OCI-M2 (cell line): ENCODE data around the gene MBD3.

Source experiments
- DNase-seq: peaks from one replicate; lab custom pipeline; 2025; ENCODE audit not compliant: unreplicated experiment; lab: John Stamatoyannopoulos, UW

The MBD3 gene

DNA sequence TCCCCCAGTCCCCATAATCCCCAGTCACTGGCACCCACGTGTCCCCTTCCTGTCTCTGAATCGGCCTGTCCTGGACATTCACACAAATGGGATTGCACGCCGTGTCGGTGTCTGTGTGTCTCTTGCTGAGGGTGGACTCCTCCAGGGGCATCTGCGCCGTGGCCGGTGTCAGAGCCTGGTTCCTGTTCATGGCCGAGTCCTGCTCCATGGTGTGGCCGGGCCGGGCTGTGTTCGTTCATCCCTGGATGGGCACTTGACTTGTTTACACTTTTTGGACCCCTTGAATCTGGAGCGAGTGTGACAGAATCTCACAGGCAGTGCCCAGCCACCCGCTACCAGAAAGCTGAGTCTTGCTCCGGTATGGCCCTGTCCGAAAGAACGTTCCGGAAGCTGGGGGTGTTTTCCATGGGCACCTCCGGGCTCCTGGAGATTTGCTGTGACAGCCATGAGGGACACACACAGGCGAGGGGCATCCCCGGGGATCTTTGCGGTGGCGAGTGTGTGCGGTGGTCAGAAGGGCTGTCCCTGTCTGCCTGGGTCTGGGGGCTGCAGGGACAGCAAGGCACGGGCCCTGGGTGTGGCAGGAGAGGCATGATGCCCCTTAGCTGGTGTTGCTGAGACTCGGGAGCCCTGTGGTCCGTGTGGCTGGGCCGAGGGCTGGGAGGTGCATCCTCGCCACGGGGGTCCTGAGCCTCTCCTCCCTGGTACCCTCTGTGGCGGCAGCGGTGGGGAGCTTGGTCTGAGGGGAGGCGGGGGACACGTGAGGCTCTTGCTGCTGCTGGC lies 18.1 kb downstream of the MBD3 start:
- DNase-seq: no peak

DNA sequence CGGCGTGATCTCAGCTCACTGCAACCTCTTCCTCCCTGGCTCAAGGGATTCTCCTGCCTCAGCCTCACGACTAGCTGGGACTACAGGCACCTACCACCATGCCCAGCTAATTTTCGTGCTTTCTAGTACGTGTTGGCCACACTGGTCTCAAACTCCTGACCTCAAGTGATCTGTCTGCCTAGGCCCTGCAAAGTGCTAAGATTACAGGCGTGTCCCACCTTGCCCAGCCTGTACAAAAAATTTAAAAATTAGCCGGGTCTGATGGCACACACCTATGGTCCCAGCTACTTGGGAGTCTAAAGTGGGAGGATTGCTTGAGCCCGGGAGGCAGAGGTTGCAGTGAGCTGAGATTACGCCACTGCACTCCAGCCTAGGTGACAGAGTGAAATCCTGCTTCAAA lies 19.9 kb downstream of the MBD3 start:
- DNase-seq: no peak

DNA sequence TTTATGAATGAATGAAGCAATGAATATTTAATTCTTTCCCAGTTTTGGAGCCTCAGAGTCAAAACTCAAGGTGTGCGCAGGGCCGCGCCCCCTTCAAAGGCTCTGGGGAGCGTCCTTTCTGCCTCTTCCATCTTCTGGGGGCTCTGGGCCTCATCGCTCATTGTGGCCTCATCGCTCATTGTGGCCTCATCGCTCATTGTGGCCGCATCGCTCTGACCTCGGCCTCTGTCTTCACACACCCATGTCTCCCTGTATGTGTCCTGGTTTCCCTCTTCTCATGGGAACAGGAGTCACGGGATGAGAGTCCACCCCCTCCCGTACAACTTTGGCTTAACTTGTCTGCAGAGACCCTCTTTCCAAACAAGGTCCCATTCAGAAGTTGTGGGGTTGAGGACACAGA lies 21.3 kb downstream of the MBD3 start:
- no peak for DNase-seq

DNA sequence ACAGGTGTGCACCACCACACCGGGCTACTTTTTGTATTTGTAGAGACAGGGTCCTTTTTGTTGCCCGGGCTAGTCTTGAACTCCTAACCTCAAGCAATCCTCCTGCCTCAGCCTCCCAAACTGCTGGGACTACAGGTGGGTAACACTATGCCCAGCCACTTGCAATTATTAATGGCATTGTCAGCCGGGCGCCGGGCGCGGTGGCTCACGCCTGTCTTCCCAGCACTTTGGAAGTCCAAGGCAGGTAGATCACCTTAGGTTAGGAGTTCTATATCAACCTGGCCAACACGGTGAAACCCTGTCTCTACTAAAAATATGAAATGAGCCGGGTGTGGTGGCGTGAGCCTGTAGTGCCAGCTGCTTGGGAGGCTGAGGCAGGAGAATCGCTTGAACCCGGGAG lies 21.8 kb downstream of the MBD3 start:
- no peak for DNase-seq

DNA sequence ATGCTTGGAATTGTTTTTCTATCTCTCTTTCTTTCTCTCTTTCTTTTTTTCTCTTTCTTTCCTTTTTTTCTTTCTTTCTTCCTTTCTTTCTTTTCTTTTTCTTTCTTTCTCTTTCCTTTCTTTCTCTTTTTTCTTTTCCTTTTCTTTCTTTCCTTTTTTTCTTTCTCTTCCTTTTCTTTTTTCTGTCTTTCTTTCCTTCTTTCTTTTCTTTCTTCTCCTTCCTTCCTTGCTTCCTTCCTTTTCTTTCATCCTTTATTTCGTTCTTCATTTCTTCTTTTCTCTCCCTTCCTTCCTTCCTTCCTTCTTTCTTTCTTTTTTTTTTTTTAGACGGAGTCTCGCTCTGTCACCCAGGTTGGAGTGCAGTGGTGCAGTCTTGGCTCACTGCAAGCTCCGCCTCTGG lies 22.7 kb downstream of the MBD3 start:
- DNase-seq: no peak

DNA sequence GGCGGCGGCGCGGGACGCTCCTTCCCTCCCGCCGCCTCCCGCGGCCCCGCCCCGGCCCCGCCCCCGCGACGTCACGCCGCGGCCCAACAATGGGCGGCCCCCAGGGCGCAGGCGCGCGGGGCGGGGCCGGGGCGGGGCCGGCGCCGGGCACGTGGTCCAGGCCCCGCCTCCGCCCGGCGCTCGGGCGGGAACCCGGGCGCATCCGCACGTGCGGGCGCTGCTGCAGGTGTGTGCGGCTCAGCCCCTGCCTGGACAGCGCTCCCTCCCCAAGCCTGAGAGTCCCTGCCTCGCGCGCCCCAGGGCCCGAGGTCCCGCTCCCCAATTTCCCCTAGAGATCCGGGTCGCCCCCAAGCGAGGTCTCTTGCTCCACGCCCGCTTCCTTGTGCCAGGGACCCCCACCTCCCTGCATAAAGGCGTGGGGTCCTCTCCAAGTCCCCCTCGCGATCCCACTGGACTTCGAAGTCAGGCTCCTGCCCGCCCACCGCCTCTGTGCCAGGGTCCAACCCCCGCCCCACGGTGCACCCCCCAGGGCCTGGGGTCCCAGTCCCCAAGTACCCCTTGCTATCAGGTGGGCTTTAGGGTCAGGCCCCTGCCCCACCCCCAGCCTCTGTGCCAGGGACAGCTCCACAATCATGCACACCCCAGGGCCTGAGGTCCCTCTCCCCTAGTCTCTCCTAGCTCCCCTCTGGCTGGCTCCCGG lies 24.2 kb downstream of the MBD3 start, which contains the start of gene MEX3D:
Gene MEX3D (minus strand): TSS at position 6 of the 700 bp plus-strand sequence. CDS start 267 bp downstream, outside the sequence.
- no peak for DNase-seq

DNA sequence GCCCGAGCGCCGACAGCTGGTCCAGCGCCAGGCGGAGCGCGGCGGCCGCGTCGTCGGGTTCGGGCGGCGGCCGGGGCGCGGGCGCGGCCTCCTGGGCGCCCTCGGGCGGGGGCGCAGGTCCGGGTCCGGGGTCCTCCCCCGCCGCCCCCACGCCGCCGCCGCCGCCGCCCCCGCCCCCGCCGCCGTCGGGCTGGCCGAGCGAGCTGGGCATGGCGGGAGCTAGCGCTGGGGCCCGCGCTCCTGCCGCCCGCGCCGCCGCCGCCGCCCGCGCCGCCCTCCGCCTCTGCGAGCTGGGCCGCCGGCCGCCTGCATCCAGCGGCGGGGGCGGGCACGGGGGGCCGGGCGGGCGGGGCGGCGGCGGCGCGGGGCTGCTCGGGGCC lies 24.8 kb downstream of the MBD3 start:
- DNase-seq: no peak

DNA sequence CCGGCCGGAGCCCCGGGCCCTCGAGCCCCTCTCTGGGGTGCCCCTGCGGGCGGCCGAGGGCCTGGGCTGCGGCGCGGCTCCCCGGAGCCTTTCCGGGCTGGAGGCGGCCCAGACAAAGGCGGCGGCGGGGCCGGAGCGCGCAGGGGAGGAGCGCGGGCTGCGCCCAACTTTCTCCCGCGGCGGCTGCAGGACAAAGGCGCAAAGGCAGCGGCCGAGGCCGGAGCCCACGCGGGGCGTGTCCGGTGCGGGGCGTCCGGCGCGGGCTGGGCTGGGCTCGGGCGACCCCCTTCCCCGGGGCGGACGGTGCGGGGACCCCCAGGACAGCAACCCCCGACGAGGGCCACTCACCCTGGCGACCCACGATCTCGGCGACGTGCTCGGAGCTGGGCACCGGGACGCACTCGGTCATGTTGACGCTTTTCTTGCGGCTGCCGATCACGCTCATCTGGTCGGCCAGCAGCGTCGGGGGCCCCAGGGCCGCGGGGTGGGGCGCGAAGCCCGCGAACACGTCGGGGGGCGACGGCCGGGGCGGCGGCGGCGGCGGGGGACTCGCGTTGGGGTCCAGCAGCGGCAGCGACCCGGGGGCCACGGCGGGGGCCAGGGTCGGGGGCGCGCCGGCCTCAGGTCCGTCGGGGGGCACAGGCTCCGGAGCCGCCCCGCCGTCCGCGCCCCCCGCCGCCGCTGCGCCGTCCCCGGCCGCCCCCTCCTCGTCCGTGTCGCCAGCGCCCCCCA lies 25.4 kb downstream of the MBD3 start:
- DNase-seq: no peak

DNA sequence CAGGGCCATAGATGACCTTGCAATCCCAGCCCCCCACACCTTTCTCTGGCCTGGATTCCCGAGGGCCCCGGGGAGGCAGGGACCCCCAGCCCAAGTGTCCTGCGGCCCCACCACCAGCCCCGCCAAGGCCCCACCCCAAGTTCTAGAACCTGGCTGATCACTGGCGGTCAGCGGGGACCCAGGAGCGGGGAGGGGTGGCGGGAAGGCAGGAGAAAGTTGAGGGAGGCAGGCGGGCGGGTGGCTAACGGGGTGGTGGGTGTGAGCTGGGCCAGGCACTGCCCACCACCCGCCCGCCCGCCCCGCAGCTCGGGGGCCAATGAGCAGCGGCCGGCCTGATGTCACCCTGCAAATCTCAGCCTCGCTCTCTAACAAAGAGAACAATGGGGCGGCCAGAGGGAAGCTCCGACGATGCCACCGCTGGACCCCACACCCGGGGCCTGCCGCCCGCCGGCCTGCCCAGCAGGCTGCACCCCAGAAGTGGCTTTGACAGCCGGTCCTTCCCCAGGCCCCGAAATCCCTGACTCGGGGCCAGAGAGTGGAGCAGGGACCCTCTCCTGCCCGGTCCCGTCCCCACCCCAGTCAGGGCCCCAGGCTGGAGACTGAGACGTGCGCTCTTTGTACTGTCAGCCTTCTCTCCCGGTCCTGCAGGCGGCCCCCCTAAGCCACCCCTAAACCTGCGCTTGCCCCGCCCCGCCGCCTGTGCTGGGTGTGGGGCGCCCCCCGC lies 26.1 kb downstream of the MBD3 start:
- DNase-seq: no peak

DNA sequence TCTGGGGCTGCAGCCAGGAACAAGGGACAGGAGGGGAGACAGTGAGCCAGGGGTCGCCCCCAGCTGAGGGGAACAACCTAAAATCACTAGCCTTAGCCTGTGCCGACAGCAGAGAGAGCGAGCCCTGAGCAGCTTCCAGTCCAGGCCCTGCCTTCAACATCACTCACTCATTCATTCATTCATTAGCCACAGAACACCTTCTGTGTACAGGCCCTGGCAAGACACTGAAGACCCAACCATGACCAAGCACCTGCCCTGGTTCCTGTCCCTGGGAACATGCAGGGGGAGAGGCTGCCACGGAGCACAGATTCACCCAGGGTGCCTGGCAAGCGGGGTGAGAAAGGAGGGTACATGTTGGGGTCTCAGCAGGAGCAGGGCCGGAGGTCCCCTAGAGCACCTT lies 29.4 kb downstream of the MBD3 start:
- no peak for DNase-seq

DNA sequence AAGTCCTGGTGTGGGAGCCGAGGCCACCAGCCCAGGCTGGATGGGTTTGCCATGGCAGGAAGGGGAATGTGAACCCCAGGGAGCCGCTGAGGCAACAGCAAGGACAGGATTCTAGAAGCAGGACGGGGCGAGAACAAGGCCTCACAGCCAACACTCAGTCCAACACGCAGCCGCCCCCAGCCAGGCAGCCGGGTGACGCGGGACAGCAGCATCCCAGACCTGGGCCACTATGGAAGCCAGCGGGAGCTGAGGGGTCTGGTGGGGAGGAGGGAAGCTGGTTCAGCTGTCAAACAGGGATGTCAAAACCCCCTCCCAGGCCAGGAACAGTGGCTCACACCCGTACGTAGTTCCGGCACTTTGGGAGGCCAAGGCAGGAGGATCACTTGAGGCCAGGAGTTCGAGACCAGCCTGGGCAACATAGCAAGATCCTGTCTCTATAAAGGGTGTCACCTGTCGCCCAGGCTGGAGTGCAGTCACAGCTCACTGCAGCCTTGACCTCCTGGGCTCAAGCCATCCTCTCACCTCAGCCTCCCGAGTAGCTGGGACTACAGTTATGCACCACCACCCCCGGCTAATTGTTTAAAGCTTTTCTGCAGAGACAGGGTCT lies 31.3 kb downstream of the MBD3 start:
- no peak for DNase-seq

DNA sequence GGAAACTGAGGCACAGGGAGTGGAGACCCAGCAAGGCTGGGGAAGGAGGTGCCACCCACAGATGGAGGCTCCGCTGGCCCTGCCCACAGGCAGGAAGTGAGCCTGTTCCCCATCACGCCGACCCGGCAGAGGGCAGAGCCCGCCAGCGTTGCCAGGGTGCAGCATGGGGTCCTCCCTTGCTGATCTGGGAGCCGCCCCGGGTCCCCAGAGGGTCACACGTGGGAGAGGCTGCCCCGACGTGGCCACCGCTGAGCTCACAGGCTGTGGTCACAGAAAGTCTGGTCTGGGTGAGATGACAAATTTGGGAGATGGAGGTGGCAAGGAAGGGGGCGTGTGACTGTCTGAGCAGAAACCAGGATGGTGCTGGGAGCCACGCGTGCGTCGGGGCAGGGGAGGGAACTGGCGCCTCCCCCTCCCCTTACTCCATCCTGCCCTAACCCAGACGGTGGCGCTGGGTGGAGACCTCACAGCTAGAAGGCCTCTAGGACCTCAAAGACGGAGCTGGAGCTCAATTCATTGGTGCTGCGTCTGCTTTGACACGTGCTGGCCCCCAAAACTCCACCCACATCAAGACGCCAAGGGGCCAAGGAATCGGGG lies 32.3 kb downstream of the MBD3 start:
- DNase-seq: no peak

DNA sequence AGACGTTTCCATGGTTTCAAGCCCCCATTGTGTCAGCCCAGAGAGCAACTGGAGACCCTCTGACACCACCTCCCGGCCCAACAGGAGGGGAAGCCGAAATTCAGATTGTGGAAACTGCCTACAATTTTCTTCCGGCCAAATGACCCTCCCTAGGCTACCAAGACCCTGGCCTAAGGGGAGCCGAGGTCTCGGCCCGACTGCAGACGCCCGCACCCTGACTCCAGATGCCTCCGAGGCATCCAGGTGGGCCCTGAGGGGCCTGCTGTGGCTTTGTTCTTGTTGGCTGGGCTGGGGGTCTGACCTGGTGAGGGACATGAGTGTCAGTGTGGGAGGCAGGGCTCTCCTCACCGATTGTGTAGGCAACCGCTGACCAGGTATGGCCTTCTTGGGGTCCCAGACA lies 34.1 kb downstream of the MBD3 start:
- no peak for DNase-seq

DNA sequence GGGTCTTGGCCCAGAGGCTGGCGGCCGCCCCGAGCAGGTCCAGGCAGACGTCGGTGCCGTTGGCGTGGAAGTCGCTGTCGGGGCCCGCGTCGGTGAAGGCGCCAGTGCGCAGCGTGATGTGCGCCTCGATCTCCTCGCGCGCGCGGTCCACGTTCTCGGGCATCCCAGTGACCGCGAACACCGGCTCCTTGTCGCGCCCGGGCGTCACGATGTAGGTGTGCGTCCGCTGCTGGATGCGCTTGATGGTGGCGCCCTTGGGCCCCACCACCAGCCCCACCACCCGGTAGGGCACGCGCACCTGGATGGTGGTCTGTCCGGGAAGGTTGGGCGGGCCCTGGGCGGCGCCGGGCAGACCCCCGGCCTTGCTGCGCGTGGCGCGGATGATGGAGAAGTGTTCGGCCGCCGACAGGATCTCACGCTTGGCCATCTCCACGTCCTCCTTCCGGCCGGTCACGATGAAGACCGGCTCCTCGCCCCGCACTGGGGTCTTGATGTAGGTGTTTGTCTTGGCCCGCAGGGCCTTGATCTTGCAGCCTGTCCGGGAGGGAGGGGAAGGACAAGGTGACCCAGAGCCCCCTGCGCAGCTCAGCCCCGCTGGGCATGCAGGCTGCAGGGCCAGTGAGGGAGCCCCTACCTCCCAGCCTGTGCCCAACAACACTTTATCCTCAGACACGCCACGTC lies 36.1 kb downstream of the MBD3 start:
- no peak for DNase-seq

DNA sequence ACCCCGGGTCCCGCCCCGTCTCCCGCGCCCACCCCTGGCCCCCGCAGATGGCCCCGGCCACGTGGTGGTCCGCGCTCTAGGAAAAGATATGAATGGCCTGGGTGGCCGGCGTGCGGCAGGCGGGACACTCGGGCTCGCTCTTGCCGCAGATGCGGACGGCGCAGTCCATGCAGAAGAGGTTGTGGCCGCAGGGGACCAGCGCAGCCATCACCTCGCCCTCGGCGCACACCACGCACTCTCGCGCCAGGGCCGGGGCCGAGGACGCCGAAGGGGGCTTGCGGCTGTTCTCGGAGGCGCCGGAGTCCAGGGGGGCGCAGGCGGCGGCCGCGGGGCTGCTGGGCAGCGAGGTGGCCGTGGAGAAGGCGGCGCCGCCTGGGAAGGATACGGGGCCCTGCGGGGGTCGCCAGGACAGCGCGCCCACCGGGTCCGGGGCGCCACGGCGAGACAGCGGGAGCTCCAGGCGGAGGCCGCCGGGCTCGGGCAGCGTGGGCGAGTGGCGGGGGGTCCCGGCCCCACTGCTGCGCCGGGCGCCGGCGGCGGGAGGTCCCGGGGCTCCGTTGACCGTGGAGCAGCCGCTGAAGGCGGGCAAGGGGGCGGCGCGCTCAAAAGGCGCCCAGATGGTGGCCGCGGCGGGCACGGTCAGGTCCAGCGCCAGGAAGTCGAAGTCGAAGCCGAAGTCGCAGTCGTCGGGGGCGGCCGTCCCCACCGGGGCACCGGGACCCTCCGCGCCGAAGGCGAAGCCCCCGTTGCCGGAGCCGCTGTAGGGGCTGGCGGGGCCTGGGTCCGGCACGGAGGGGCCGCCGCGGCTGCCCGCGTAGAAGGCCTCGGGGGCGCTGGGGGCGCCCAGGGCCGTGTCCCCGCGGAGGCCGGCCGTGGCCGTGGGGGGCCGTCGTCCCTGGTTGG lies 36.9 kb downstream of the MBD3 start:
- DNase-seq: no peak

DNA sequence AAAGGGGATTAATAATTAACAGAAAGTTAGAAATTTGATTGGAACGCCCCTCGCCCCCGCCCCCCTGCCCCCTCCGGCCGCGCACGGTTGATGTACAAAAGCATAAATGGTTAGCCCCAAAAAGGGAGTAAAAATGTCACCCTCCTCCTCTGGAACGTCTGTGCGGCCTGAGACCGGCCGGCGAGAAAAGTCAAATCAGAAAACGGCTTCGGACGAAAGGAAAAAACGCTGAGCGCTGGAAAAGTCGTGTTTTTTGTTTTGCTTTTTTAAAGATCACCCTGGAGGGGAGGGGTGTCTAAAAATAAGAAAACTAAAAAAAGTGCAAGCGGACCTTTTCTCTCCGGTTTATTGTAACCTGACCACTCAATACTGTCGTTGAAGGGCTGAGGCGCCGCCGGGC lies 37.7 kb downstream of the MBD3 start:
- no peak for DNase-seq

DNA sequence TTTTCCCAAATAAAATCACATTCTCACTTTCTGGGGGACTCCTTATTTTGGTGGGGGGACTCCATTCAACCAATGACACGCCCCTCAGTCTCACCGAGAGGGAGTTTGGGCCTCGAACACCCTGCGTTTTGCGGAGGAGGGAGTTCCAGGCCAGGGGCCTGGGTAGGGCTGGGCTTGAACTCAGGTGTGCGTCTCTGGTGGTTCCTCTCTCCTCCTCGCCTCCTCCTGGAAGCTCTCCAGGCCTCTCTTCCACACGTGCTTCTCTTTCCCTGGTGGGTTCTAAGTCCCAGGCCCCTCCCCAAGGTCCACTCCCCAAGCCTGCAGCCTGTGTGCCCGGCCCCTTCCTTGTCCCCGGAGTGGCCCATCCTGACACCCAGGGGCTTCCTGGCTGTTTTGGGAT lies 39.2 kb downstream of the MBD3 start:
- DNase-seq: no peak

DNA sequence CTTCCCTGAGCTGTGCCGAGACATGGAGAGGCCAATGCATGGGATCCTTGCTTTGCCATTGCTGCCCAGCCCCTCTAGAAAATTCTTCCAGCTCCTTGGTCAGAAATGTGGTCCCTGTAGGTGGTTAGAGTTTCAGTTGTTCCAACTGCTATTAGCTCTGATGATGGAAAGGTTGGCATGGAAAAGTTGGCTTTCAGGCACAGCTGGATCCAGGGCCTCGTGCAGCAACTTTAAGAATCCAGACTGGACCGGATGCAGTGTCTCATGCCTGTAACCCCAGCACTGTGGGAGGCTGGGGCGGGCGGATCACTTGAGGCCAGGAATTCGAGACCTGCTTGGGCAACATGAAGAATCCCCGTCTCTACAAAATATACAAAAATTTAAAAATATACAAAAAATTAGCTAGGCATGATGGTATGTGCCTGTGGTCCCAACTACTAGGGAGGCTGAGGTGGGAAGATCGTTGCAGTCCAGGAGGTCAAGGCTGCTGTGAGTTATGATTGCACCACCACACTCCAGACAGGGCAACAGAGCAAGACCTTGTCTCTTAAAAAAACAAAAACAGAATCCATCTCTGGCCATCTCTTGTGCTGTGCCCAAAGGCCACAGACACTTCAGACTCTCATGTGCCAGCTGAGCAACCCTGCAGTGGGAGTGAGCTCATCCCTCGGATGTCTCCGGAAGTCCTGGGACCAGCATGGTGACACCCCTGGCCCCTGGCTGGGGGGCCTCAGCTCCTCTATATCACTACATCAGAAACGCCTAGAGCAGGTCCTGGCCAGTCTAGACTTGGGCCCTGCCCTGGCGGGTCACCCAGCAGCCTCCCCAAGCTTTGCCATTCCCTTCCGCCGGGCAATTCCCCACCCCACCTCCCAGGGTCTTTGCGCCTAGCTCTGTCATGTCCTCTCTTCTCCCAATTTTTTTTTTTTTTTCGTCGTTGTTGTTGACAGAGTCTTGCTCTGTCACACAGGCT lies 41.3 kb downstream of the MBD3 start:
- no peak for DNase-seq
